Activated naive CD4-positive, alpha-beta T cell treated with Interleukin-2 at 50 U/mL for 16 hours (primary cell): ENCODE data around the gene MAD1L1.

Experiments
- DNase-seq: peaks from one replicate; pipeline ENCODE4 v3.0.0-alpha.2; 2020

The MAD1L1 gene

DNA sequence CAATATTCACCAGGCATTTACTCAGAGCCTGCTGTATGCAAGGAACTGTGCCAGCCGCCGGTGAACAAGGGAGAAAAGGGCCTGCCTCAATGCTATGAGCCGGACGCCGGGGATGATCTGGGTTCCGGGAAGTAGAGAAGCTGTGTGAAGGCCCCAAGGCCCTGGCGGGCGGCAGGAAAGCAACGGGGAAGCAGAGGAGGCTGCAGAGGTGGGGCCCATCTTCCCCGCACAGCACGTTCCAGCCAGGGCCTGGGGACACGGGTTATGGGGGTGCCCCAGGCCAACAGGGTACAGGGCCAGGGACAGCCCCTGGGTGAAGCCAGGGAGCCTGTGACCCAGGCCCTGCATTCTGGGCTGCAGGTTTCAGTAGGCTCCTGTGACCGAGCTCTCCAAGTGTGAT lies 179.3 kb downstream of the MAD1L1 start:
- no peak for DNase-seq

DNA sequence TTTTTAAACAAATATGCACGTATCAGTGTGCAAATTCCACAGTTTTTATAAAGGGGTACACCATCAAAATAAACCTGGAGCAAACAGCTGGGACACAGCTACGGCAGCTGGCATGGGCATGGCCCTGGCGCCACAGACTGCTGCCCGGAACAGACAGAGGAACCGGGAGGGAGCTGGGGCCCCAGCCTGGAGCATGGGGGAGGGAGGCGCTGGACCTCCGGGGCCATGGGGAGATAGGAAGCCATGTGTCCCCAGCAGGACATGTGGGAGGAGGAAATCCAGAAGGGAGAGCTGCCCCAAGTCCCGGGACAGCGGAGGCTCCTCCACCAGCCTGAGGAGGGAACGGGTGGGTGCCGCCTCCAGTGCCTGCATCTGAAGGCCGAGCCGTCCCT lies 180.1 kb downstream of the MAD1L1 start:
- no peak for DNase-seq

DNA sequence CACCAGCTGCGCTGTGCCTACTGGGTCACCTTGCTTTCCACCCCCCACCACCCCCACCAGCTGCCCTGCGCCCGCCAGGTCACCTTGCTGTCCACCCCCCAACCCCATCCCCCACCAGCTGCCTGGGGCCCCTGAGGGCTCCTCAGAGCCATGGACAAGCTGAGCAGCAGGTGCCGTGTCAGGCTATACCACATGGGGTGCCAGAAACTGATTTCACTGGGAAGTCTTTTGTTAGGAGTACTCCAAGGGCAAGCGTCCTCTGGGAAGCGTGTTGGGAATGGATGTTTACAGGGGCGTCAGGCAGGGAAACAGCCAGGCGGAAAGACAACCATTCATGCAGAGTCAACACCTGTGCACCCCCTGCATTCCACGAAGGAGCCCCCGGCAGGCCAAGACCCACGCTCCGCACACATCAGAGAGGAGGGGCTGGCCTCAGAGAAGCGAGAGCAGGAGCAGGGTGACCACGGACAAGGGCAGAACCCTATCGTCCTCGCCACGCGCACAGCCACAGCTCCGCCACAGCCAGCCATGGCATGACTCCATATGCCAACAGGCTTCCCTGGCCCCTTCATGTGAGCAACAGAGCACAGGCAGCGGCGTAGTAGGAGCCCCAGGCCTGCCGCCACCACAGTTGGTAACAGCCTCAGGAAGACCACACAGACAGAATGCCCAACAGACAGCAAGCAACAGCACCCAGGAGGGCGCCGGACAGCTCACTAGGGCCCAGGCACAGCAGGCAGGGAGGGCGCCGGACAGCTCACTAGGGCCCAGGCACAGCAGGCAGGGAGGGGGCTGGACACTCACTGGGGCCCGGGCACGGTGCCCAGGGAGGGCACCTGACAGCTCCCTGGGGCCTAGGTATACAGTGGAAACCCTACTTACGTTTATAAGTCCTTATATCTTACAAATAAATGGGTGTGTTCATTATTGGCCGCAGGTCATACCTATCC lies 180.8 kb downstream of the MAD1L1 start:
- DNase-seq, result no peak

DNA sequence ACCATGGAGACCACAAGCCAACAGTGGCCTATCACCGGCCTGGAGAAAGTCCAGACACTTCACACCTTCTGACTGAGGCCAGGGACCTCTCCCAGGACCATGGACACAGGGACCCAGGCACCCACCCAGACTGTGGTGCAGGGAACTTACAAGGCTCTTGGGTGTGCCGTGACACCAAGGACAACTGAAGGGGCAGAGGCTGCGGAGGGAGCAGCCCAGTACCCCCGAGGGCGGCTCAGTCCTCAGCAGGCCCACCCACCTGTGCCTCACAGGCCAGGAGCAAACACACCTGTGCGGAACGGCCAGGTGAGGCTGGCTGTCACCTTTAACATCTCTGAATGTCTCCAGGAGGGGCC lies 182.3 kb downstream of the MAD1L1 start:
- DNase-seq, result no peak

DNA sequence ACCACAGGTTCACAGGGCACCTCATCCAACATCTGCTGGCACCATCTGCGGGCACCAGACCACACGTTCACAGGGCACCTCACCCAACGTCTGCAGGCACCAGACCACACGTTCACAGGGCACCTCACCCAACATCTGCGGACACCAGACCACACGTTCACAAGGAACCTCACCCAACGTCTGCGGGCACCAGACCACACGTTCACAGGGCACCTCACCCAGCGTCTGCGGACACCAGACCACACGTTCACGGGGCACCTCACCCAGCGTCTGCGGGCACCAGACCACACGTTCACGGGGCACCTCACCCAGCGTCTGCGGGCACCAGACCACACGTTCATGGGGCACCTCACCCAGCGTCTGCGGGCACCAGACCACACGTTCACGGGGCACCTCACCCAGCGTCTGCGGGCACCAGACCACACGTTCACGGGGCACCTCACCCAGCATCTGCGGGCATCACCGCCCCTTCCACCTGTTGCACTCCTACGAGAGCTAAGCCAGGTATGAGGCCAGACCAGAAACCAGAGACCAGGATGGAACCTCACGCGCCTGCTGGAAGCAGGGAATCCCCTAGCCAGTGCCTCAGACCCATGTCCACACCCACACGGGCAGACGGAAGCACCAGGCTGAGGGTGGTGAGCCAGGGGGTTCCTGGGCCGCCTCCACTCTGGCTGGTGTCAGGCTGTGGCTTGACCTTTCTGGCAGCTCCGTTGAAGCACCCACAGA lies 182.8 kb downstream of the MAD1L1 start:
- no peak for DNase-seq

DNA sequence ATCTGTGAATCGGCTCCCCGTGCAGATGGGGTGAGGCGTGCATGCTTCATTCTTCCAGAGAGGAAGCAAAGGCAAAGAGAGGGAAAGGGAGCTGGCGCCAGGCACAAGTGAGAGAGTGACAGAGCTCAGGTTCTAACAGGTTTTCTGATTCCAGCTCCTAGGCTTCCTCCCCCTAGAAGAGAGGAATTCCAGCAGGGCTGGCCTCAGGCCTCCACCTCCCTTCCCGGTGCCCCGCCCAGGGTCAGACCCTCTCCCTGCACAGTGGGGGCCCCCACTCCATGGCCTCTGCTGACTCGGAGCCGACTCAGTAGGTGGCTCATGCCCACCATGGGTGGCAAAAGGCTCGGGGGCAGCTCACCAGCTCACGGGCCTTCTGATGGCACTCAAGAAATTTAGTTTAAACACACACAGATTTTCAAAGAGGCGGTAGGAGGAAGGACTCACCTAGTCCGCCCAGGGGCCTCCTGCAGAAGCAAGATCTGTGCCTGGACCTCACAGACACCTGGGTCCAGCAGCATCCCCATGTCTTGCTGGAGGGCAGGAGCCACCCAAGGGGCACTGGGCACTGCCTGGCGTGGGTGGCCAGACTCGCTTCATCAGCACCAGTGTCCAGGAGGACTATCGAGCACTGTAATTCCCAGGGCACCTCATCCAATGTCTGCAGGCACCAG lies 183.5 kb downstream of the MAD1L1 start:
- no peak for DNase-seq

DNA sequence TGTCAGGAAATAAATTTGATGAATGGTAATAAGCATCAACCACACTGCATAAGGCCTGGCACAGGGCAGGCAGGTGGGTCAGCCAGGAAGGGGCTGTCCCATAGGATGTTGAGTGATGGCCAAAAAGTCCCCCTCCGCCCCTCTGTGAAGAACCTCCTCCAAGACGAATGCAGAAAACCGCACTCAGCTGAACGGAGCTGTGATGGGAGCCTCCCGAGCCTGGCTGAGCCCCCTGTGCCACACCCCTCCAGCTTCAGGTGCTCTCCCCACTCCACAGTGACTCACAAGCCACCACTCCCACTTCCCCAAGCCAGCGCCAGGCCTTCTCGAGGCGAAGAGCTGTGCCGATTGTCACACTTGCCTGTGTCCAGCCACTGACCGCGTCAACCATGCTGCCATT lies 184.2 kb downstream of the MAD1L1 start:
- DNase-seq, result no peak

DNA sequence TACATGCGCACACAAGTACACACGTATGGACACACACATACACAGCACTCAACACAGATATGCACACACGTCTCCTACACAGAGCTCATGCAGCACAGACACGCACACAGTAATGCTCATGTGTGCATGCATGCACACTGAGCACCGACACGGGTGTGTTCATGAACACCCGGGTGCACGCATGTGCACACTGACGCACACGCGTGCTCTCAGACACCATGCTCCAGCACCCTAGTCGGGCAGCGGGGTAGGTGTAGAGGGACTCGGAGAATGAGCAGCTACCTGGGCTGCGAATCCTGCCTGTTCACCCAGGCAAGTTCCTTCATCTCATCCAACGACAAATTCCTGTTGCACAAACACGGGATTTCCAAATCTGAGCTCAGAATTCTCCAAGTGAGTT lies 184.7 kb downstream of the MAD1L1 start:
- no peak for DNase-seq

DNA sequence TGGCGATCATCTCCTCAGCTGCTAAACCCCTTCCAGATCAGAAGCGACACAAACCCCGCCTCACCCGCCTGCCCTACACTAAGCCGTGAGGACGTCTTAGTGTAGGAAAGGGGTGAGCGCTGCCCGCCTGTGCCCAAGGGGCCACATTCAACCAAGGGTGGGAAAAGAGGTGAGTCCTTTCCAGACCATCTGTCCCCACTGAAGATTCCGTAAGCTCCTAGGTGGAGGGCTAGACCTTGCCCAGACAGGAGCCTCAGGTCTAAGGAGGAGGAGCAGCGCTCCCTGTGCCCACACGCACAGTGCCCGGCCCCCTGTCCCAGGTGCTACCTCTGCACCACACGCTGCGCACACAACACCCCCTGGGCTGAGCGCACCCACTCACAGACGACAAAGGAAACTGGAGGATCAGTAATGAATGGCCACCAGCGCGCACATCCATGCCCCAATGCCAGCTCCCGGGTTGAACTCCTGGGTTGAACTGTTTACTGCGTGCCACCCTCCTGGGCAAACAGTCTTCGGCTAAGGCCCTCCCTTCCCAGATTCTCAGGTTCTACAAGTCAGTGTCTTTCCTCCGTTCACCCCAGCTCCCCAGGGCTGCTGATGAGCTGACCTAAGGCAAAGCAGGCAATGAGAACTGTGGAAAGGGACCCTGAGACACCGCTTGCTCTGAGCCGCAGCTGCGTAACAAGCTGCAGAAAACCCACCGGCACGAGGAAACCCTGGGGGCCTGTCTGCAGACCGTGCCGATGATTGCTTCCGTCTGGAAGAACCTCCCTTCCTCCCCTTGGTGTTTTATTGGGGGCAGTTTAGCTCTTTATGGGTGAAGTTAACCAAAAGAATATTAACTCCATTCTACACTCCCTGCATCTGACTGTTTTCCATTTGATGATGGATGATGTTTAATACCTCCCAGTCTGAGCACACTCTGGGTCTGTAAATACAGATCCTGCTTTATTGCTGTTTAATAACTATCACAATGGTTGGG lies 185.9 kb downstream of the MAD1L1 start:
- DNase-seq, result no peak

DNA sequence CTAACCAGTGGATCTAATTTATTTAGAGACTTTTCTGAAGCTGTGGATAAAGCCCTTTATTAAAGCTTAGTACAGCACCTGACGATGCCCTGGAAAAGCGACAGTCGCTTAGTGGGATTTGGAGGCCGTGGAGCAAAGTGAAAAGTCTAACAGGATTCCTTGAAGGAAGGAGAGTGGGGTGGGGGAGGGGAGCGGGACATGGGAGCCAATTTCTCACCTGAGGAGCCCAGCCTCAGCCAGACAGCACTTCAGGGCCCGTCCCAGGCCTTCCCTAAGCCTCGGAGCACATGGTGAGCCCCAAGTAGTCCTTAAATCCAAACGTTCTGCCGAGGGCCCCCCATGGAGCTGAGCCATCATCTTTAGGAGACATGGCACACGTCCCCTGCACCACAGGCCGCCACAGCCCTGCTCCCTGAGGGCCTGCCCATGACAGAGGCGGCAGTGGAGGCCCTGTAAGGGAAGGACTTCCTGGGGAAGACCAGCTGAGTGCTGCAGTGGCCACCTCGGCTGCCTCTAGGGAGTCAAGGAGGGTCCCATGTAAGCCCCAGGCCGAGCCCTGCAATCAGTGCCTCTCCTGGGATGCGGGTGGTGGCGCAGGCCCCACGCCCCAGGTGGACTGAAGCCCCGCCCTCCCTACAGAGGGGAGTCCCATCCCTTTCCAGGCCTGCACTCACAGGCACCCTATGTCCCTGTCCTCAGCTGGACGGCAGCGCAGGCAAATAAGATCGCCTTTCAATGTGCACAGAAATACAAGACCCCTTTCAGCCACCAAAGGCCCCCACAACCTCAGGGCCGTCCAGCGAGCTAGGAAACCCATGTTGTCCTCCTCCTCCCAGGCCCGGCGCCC lies 187.0 kb downstream of the MAD1L1 start:
- no peak for DNase-seq

DNA sequence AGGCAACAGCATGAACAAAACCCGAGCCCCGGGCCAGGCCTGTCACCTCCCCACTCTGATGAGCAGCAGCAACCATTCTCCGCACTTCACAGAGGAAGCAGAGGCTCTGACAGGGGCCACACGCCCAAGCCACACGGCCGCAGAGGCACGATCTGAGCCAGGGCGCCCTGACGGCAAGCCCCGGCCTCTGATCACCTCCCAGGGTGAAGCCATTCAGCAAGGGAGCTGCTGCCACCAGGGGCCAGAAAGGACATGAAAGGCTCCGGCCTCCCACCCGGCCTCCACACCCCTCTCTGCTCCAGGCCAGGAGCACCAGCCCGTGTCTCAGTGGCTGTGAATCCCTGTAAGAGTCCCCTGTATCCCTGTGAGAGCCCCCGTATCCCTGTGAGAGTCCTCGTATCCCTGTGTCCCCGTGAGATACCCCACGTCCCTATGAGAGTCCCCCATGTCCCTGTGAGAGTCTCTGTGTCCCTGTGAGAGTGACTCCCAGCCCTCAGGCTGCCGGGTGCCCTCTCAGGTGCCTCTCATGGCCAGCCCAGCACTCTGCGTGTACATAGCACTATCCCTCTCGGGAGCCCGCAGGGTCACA lies 187.8 kb downstream of the MAD1L1 start:
- DNase-seq, result no peak

DNA sequence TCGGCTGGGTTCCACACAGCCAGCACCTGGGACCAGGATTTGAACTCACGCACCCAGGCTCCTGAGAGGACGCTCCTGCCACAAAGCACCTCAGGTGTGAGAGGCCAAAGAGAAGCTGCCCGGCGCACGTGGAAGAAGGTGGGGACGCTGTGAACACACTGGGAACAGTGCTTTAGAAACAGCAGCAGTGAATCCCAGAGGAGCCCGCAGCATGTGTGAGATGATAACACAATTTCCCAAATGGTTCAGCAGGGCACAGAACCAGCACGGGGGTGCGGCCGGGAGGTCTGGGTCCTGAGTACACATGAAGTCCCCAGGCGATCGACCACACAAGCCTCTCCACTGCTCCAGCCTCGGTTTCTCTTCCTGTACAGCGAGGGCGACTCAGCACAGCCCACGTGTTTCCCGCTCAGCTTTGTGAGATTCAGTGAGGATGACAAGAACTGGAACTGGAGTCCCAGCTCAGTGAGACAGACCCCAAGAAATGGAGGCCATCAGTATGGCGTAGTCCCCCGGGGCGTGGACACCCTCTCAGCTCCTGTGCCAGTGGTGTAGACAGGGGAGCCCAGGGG lies 188.3 kb downstream of the MAD1L1 start:
- DNase-seq, result no peak

DNA sequence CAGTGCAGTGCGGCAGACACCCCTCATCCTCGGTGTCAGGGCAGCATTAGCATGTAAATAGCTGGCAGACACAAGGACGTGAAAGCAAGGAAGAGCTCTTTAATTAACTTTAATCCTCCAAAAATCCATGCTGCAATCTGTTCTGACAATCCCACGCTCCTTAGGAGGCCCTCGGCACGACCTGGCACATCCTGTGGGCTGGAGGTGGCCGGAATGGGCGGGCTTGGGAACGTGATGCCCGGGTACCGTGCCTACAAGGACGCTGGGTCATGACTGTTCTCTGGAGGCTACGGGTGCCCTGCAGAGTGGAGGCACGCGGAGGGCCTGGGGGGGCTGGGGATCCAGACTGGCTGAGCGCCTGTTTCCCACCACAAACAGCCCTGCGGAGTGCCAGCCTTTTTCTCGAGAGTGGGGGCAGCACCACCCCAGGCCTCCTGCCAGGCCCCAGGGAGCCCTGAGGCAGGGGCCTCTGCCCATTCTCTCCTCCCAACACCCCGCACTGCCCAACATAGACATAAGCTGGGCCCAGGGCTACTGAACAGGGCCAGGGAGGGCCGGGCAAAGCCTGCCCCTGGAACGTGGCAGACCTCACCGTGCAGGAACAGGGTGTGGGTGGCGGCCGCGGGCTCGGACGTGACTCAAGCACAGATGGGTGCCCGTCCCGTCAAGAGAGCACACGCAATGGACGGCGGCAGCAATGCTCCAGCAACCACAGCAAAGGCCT lies 189.3 kb downstream of the MAD1L1 start:
- DNase-seq, result no peak

DNA sequence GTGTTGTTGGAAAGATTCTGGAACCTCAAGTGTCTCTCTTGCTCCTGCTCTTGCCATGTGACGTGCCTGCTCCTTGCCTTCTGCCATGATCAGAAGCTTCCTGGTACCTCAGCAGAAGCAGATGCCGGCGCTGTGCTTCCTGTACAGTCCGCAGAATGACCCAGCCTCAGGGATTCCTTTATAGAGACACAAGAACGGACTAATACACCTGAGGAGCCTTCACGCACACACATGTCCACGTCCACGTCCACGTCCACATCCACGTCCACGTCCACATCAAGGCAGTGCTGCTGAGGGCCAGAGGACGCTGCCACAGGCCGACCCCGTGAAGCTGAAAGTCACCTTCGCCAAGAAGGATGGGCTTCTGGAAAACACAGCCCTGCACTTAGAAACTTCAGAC lies 190.1 kb downstream of the MAD1L1 start:
- DNase-seq, result no peak

DNA sequence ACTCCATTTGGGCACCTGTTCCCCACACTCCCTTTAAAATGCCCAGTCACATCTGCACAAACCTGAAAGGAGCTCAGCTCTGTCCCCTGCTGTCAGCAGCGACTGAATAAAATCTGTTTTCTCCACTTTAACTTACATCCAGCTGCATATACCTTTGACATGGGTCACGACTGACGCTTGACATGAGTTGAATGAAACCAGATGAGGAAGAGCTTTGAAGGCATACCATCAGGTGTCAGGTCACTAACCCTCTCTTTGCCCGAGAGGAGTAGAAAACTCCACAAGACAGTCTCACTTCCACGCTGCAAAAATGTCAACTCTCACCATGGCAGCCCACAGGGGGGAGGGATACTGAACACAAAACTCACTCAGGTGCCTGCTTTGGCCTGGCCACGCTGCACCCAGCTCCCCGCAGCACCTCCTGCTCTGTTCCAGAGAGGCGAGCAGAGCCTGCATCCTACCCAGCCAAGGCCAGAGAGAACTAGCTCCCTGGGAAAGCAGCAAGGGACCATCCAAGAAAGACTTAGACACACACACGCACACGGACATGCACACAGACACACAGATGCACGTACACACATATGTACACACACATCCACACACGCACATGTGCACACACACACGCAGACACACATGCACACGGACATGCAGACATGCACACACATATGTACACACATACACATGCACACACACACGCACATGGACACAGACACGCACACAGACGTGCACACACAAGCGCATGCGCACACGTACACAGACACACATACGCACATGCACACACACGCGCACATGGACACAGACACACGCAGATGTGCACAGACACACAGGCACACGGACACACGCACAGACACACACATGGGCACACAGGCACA lies 191.0 kb downstream of the MAD1L1 start:
- no peak for DNase-seq

DNA sequence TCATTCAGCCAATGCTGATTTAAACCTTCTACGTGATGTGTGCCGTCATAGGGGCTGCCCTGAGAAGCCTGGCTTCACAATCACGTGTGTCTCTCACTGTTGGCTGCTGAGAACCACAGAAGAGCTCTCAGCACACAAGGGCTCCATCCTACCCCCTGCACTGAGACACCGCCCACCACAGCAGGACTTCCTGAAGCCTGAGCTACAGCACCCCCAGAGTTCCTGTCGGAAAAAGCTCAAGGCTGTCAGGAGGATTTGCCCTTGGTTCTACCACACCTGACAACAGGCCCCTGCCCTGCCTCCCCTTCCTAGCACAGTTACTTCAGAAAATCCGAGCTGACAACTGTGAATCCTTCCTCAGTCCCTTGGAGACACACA lies 191.9 kb downstream of the MAD1L1 start:
- no peak for DNase-seq

DNA sequence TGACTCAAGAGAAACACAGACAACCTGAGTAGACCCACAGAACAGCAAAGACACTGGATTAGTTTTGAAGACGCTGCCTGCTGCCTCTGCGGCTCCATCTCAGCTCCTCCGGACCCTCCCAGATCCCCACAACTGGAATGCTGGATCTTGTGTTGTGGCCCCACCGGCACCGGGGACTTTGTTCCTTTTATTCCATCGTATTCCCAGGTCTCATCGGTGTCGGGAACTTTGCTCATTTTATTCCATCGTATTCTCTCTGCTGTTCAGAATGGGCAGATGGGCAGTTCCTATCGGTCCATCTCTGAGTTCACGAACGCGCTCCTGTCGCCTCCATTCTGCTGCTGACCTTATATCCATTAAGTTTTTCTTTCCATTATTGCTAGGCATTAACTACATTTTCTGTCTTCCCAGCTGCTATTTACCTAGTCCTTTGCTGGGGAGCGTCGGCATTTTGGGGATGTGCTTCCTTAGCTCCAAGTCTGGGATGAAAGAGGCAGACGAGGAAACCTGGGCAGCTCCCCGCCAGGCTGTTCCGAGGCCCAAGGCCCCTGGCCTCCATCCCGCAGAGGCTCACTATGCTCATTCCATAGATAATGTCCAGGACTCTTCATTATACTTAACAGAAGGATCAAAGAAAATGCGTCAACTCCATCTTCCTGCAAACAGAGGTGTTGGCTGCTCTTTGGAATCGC lies 192.4 kb downstream of the MAD1L1 start:
- DNase-seq, result no peak

DNA sequence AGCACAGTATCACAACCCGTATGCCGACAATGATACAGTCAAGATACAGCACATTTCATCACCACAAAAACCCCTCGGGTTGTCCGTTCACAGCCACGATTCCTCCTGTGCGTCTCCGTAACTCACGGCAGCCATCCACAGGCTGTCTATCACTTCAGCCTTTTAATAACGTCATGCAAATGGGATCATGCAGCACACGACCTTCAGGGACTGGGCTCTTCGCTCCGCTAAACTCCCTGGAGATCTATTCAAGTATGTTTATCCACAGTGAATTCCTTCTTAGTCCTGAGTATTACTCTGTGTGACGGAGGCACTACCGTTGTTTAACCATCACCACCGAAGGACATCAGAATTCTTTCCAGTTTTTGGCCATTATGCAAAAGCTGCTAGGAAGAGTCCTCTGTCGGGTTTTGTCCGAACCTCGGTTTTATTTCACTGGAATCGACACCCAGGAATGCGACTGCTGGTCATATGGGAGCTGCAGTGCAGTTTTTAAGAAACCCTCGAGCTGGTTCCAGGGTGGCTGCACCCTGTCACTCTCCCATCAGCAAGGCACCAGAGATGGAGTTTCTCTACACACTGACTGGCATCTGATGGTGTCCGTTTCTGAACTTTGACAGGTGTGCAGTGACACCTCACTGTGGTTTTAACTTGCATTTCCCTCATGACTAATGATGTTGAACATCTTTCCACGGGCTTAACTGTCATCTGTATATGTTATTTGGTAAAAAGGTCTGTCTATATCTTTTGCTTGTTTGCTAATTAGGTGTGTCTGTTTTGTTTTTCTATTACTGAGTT lies 193.6 kb downstream of the MAD1L1 start:
- DNase-seq, result no peak
